ENCODE measurements around the gene TRIM66.

The TRIM66 gene

DNA sequence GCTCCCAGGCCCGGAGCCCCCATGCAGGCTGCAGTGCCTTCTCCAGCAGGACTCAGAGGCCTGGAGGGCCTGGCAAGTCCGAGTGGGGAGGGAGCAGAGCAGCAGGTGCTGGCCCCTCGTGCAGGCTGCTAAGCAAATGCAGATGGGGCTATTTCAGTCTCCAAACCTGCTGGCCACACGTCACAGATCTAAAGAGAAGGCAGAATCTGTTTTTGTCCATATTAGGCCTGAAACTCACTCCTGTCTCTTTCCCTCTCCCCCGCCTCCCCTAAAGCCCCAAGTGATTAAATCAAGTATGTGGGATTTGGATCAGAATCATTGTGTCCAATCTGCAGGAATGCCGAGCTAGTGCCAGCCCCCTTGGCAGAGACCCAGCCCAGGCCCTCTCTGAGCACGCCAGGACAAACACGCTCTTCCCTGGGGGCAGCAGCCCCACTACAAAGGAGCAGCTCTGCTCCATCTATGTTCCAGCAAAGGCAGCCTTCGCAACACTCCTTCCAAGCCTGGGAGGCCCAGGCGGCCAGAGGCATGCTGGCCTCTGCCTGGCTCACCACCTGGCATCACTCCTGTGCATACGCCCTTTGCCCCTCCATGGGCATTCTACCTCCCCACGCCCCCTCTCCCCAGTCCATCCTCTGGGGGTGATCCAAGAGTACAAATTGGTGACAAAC, 26.7 kb upstream of the TRIM66 start:
- H3K4me3 ChIP-seq (ENCODE audit: low read length): no peak overlapping the region
- no peak for DNase-seq (ENCODE audit: low read depth)
- TF ChIP-seq, protein P1, sequence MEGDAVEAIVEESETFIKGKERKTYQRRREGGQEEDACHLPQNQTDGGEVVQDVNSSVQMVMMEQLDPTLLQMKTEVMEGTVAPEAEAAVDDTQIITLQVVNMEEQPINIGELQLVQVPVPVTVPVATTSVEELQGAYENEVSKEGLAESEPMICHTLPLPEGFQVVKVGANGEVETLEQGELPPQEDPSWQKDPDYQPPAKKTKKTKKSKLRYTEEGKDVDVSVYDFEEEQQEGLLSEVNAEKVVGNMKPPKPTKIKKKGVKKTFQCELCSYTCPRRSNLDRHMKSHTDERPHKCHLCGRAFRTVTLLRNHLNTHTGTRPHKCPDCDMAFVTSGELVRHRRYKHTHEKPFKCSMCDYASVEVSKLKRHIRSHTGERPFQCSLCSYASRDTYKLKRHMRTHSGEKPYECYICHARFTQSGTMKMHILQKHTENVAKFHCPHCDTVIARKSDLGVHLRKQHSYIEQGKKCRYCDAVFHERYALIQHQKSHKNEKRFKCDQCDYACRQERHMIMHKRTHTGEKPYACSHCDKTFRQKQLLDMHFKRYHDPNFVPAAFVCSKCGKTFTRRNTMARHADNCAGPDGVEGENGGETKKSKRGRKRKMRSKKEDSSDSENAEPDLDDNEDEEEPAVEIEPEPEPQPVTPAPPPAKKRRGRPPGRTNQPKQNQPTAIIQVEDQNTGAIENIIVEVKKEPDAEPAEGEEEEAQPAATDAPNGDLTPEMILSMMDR (IDR thresholded peaks at IDR 0.05; ENCODE audit: insufficient read depth, low read depth, low read length, missing control alignments): no peak

DNA sequence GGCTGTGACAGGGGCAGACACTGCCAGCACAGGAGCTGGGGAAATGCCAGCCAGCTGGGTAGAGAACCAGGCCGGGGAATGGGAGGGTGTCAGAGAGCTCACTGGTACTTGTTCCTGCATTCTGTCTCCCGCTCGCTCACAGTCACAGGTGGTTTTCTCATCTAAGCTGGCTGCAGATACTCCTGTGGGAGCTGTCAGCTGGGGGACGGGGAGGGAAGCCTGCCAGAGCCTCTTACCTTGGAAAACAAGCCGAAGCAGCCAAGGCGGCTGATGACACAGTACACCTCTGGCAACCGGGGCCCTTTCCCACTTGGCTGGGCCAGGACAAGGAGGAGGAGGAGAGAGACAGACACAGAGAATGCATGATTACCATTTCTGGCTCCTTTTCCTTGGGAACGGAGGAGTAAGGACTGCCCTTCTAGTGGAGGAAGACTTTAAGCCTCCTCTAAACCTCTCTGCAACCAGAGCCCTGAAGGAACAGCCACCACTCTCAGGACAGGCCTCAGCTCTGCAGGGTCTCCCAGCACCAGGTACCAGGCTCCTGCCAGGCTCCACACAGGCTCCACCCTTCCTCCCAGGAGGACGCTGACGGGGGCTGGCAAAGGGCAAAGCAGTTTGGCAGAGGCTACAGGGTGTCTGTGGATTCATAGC, 25.2 kb upstream of the TRIM66 start:
- TF ChIP-seq, protein P1 (IDR thresholded peaks at IDR 0.05; ENCODE audit: insufficient read depth, low read depth, low read length, missing control alignments): no peak
- no peak for DNase-seq (ENCODE audit: low read depth)
- H3K4me3 ChIP-seq (ENCODE audit: low read length): no peak overlapping the region

DNA sequence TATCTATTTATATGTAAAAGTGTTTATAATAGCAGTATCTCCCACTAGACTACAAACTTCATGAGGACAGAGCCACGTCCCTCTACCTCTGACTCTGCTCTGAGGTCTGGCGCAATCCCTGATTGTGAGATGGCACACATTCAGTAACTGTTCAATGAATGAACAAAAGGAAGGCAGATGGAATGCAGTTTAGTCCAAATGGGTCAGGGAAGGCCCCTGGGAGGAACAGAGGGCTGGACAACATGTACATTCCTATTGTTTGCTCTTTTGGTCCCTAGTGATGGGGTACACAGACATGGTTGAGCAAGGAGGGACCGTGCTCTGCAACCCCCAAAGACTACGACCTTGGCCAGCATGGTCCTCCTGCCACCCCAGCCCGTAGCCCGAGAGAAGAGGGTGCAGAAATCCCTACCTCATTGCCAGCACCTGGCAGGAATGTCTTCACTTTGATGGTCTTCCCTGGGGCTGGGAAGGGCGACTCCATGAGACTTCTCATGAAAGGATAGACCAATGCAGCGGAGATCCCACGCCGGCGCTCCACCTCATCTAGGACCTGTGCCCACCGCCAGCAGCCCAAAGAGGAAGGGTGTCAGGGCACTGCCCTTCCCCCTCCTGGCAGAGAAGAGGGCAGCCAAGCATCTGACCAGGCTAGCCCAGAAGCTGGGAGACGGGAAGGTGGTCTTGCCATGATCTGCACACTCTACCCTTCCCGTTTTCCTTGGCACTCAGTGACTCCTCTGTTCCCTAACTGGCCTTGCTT, 24.4 kb upstream of the TRIM66 start:
- no peak for DNase-seq (ENCODE audit: low read depth)
- no peak overlapping the region for H3K4me3 ChIP-seq (ENCODE audit: low read length)
- TF ChIP-seq, protein P1 (IDR thresholded peaks at IDR 0.05; ENCODE audit: insufficient read depth, low read depth, low read length, missing control alignments): no peak

DNA sequence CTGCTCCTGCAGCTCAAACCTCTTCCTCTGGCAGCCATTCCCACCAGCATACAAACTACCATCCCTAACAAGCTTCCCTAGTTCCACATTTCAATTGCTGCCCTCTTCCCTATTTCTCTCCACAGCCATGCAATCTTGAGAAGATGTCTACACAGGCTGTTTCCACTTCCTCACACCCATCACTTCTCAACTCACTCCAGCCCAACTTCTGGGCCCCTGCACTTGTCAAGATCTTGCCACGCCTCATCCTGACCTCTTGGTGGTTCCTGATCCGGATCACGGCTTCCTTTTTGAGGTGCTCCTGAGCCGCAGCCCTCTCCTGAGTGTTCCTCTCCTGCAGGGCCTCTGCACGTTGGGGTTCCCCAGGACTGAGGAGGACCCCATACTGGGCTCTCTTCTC, 22.7 kb upstream of the TRIM66 start:
- TF ChIP-seq, protein P1 (IDR thresholded peaks at IDR 0.05; ENCODE audit: insufficient read depth, low read depth, low read length, missing control alignments): no peak
- no peak for DNase-seq (ENCODE audit: low read depth)
- H3K4me3 ChIP-seq (ENCODE audit: low read length): no peak overlapping the region

DNA sequence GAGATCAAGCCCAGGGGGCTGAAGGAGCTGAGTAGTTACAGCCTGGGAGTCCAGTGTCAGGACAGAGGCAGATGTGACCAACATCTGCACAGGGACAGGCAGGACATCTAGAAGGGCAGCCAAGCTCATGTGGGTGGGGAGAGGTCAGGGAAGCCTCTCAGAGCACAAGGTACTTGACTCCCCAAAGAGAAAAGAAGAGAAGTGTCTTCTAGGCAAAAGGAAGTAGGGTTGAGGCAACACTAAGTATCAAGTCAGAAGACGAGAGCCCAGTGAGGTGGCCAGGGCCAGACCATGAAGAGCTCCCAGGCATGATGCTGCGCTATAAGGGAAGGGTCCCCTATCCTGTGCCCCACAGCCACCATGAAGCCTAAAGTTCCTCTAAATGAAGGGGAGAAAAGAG, 21.7 kb upstream of the TRIM66 start:
- no peak for DNase-seq (ENCODE audit: low read depth)
- no peak overlapping the region for H3K4me3 ChIP-seq (ENCODE audit: low read length)
- TF ChIP-seq, protein P1 (IDR thresholded peaks at IDR 0.05; ENCODE audit: insufficient read depth, low read depth, low read length, missing control alignments): no peak

DNA sequence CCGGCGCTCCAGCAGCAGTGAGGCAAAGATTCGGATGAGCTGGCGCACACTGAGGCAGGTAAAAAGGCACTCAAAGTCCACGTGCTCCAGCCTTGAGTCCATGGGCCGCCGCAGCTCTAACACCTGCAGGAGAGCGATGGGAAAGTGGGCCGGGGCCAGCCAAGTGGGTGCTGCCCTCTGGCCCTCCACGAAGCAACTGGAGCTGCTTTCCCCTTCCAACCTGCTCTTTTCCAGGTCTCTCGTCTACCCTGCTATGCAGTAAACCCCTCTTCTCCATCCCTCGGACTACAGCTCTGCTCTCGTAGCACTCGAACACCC, 20.1 kb upstream of the TRIM66 start:
- TF ChIP-seq, protein P1 (IDR thresholded peaks at IDR 0.05; ENCODE audit: insufficient read depth, low read depth, low read length, missing control alignments): no peak
- H3K4me3 ChIP-seq (ENCODE audit: low read length): no peak overlapping the region
- no peak for DNase-seq (ENCODE audit: low read depth)

Data from epithelial cell of esophagus (primary cell).